Activated naive CD4-positive, alpha-beta T cell treated with anti-CD3 and anti-CD28 coated beads for 36 hours (primary cell): ENCODE data around the gene MAML2. TPM values are rescaled to one million over a fixed set of nuclear protein-coding genes. Genes with fewer than 3 reads are reported as not detected.

Experiments
- CTCF ChIA-PET: fragments of 350-600 bp; sonication (Branson Sonifier 250); formaldehyde crosslinking; loops from one replicate; lab custom pipeline; 2021; ENCODE audit warnings: antibody characterized with exemption; lab: Charles Lee
- DNase-seq: peaks from one replicate; pipeline ENCODE4 v3.0.0-alpha.2; 2020
- H3K27ac Mint-ChIP-seq: one replicate; pipeline ENCODE4 v1.8.0; 2021; ENCODE audit warnings: mild to moderate bottlenecking, mixed read lengths
- H3K27me3 Mint-ChIP-seq: one replicate; pipeline ENCODE4 v1.8.0; 2021; ENCODE audit warnings: low read depth, mixed read lengths
- H3K36me3 Mint-ChIP-seq: one replicate; pipeline ENCODE4 v1.8.0; 2021; ENCODE audit warnings: low read depth, mixed read lengths
- H3K4me1 Mint-ChIP-seq: one replicate; pipeline ENCODE4 v1.8.0; 2021; ENCODE audit warnings: low read depth, mixed read lengths
- H3K4me3 Mint-ChIP-seq: one replicate; pipeline ENCODE4 v1.8.0; 2021; ENCODE audit warnings: mild to moderate bottlenecking, moderate library complexity, mixed read lengths
- H3K9me3 Mint-ChIP-seq: one replicate; pipeline ENCODE4 v1.8.0; 2021; ENCODE audit warnings: mixed read lengths
- intact Hi-C: fragments of 100-400 bp; cut with micrococcal nuclease; formaldehyde crosslinking; loops from one replicate; pipeline ENCODE4 v1.15.1; 2023
- total RNA-seq, 2 experiments: library from RNA; stranded (reverse); gene quantifications; one replicate each; pipeline ENCODE4 v1.2.3, GENCODE V29; 2021

The MAML2 gene
- total RNA-seq, 2 experiments from 2014 or later: 26.6 to 28.1 TPM

- H3K36me3 Mint-ChIP-seq: peaks cover 22% of the 10 kb centered on the region
- CTCF ChIA-PET: no interaction called here
- H3K4me3 Mint-ChIP-seq: no peak overlapping the region
- H3K27ac Mint-ChIP-seq: no peak overlapping the region
- no peak for DNase-seq
- H3K4me1 Mint-ChIP-seq: no peaks in the 10 kb centered on the region
- intact Hi-C loops: no loop called here
- no peaks in the 10 kb centered on the region for H3K9me3 Mint-ChIP-seq
- H3K27me3 Mint-ChIP-seq: no peaks in the 10 kb centered on the region
Observed at GRCh38 chr11:96365493-96365892, 22.5 kb upstream of the MAML2 start.

- H3K4me3 Mint-ChIP-seq: no peak overlapping the region
- H3K27me3 Mint-ChIP-seq: no peaks in the 10 kb centered on the region
- H3K36me3 Mint-ChIP-seq: peaks cover 14% of the 10 kb centered on the region
- H3K9me3 Mint-ChIP-seq: no peaks in the 10 kb centered on the region
- H3K4me1 Mint-ChIP-seq: peaks cover 14% of the 10 kb centered on the region
- DNase-seq: no peak
- intact Hi-C loops: no loop called here
- CTCF ChIA-PET: interaction anchor here (0.7 to 1.5 kb wide), 3 partner anchors 19 to 526 kb away, joined by 3 to 4 read pairs (median 3); partner anchors contain the start of gene MAML2
- no peak overlapping the region for H3K27ac Mint-ChIP-seq
Observed at GRCh38 chr11:96361778-96362177, 18.8 kb upstream of the MAML2 start.

- H3K27me3 Mint-ChIP-seq: no peaks in the 10 kb centered on the region
- H3K4me1 Mint-ChIP-seq: peaks cover 14% of the 10 kb centered on the region
- peaks cover 34% of the 10 kb centered on the region for H3K36me3 Mint-ChIP-seq
- no peak for DNase-seq
- CTCF ChIA-PET: no interaction called here
- no peaks in the 10 kb centered on the region for H3K9me3 Mint-ChIP-seq
- no peak overlapping the region for H3K4me3 Mint-ChIP-seq
- H3K27ac Mint-ChIP-seq: no peak overlapping the region
- intact Hi-C loops: no loop called here
Observed at GRCh38 chr11:96358321-96358720, 15.3 kb upstream of the MAML2 start.

- H3K27me3 Mint-ChIP-seq: no peaks in the 10 kb centered on the region
- no peak overlapping the region for H3K27ac Mint-ChIP-seq
- CTCF ChIA-PET: interaction anchor here (1.1 kb wide), 1 partner anchor 13 kb away, joined by 4 read pairs; no protein-coding TSS in a partner anchor
- H3K4me3 Mint-ChIP-seq: no peak overlapping the region
- DNase-seq: no peak
- no peaks in the 10 kb centered on the region for H3K9me3 Mint-ChIP-seq
- H3K36me3 Mint-ChIP-seq: peaks cover 34% of the 10 kb centered on the region
- intact Hi-C loops: no loop called here
- peaks cover 14% of the 10 kb centered on the region for H3K4me1 Mint-ChIP-seq
Observed at GRCh38 chr11:96357794-96358193, 14.8 kb upstream of the MAML2 start.

- Mint-ChIP-seq H3K4me3 (no peak overlapping the region), H3K36me3 (peaks cover 35% of the 10 kb centered on the region), H3K27me3 (no peaks in the 10 kb centered on the region), H3K9me3 (no peaks in the 10 kb centered on the region), H3K27ac (no peak overlapping the region), H3K4me1 (peaks cover 14% of the 10 kb centered on the region)
- intact Hi-C loops: no loop called here
- no peak for DNase-seq
- CTCF ChIA-PET: interaction anchor here (1.1 kb wide), 1 partner anchor 12 kb away, joined by 4 read pairs; no protein-coding TSS in a partner anchor
Observed at GRCh38 chr11:96356848-96357247, 13.9 kb upstream of the MAML2 start.

GRCh38 chr11:96342014-96342960, 708 bp downstream of the MAML2 start:
- peak overlapping the region; percentile 94 for H3K27ac Mint-ChIP-seq
- intact Hi-C loops: loop anchor here (2.0 to 5.0 kb wide), 2 partner anchors 417 to 1800 kb away; partner anchors contain the start of genes FUT4 and MTMR2
- H3K36me3 Mint-ChIP-seq: peaks cover 39% of the 10 kb centered on the region
- H3K9me3 Mint-ChIP-seq: peaks cover 3% of the 10 kb centered on the region
- H3K4me3 Mint-ChIP-seq: peak overlapping the region; percentile 98
- no peaks in the 10 kb centered on the region for H3K27me3 Mint-ChIP-seq
- CTCF ChIA-PET: interaction anchor here (0.6 to 5.5 kb wide), 70 partner anchors 7 to 553 kb away, joined by 3 to 41 read pairs (median 5); partner anchors contain the start of genes CCDC82, FAM76B and JRKL
- DNase-seq: no peak
- peaks cover 29% of the 10 kb centered on the region for H3K4me1 Mint-ChIP-seq

GRCh38 chr11:96341211-96342013, 1.6 kb downstream of the MAML2 start:
- CTCF ChIA-PET: interaction anchor here (0.6 to 5.5 kb wide), 29 partner anchors 10 to 505 kb away, joined by 3 to 41 read pairs (median 4); partner anchors contain the start of genes CCDC82 and JRKL
- peak overlapping the region; percentile 98 for H3K4me3 Mint-ChIP-seq
- DNase-seq: peak; percentile 75
- H3K9me3 Mint-ChIP-seq: peaks cover 3% of the 10 kb centered on the region
- intact Hi-C loops: loop anchor here (2.0 to 5.0 kb wide), 2 partner anchors 417 to 1799 kb away; partner anchors contain the start of genes FUT4 and MTMR2
- peaks cover 37% of the 10 kb centered on the region for H3K4me1 Mint-ChIP-seq
- H3K27ac Mint-ChIP-seq: peak overlapping the region; percentile 94
- H3K27me3 Mint-ChIP-seq: no peaks in the 10 kb centered on the region
- H3K36me3 Mint-ChIP-seq: peaks cover 40% of the 10 kb centered on the region

GRCh38 chr11:96340555-96340885, 2.5 kb downstream of the MAML2 start:
- Mint-ChIP-seq H3K27me3 (no peaks in the 10 kb centered on the region), H3K4me3 (peak overlapping the region; percentile 98), H3K4me1 (peaks cover 44% of the 10 kb centered on the region), H3K36me3 (peaks cover 43% of the 10 kb centered on the region), H3K9me3 (peaks cover 3% of the 10 kb centered on the region), H3K27ac (peak overlapping the region; percentile 94)
- intact Hi-C loops: loop anchor here (5.0 kb wide), 1 partner anchor 1798 kb away; the partner anchor contains the start of gene FUT4
- no peak for DNase-seq
- CTCF ChIA-PET: interaction anchor here (0.8 to 5.5 kb wide), 11 partner anchors 21 to 504 kb away, joined by 3 to 41 read pairs (median 4); partner anchors contain the start of genes CCDC82 and JRKL

- intact Hi-C loops: loop anchor here (1.0 to 5.0 kb wide), 2 partner anchors 51 to 1798 kb away; partner anchors contain the start of gene FUT4
- CTCF ChIA-PET: interaction anchor here (0.8 to 5.5 kb wide), 19 partner anchors 10 to 504 kb away, joined by 3 to 41 read pairs (median 4); no protein-coding TSS in a partner anchor
- H3K4me1 Mint-ChIP-seq: peaks cover 46% of the 10 kb centered on the region
- H3K36me3 Mint-ChIP-seq: peaks cover 44% of the 10 kb centered on the region
- peak; percentile 28 for DNase-seq
- H3K9me3 Mint-ChIP-seq: peaks cover 2% of the 10 kb centered on the region
- peak overlapping the region; percentile 94 for H3K27ac Mint-ChIP-seq
- peak overlapping the region; percentile 98 for H3K4me3 Mint-ChIP-seq
- H3K27me3 Mint-ChIP-seq: no peaks in the 10 kb centered on the region
Observed at GRCh38 chr11:96339706-96340554, 3.1 kb downstream of the MAML2 start.

GRCh38 chr11:96338910-96339705, 3.9 kb downstream of the MAML2 start:
- H3K9me3 Mint-ChIP-seq: no peaks in the 10 kb centered on the region
- H3K27me3 Mint-ChIP-seq: no peaks in the 10 kb centered on the region
- peak overlapping the region; percentile 98 for H3K4me3 Mint-ChIP-seq
- peak; percentile 58 for DNase-seq
- CTCF ChIA-PET: interaction anchor here (0.8 to 5.5 kb wide), 19 partner anchors 9 to 284 kb away, joined by 3 to 41 read pairs (median 4); no protein-coding TSS in a partner anchor
- peaks cover 53% of the 10 kb centered on the region for H3K4me1 Mint-ChIP-seq
- H3K36me3 Mint-ChIP-seq: peaks cover 46% of the 10 kb centered on the region
- intact Hi-C loops: loop anchor here (1.0 kb wide), 5 partner anchors 31 to 104 kb away; no protein-coding TSS in a partner anchor
- H3K27ac Mint-ChIP-seq: peak overlapping the region; percentile 94
